ENCODE measurements around the gene COX4I2.

The COX4I2 gene

DNA sequence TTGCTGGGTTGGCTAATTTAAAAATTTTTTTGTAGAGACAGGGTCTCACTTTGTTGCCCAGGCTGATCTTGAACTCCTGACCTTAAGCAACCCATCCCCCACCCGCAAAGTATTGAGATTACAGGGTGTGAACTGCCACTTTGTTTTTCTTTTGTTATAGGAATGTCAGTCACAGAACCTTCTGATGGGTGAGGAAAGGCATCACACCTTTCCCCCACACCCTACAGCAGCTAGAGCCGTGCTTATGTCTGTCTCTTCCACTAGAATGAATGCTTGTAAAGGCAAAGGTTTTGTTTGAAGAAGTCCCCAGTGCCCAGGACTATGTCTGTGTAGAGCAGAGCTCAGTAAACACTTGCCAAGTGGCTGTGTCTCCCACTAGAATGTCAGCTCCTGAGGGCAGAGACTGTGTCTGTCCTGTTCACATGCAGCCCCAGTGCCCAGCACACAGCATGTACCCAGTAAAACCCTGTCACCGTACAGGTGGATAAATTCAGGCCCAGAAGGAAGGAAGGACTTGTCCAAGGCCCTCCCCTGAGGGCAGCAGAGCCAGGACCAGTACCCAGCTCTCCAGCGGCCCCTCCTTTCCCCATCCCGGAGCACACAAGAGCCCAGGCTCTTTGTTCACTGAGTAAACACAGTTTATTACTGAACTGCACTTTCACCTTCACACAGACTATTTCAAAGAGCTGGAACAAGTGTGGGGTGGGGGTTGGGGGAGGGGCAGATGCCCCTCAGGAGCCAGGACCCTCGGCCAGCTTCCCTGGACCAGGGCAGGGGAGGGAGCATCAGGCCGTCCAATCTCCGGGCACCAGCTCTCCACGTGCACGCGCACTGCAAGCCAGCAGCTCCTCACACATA, 26.4 kb downstream of the COX4I2 start:
- no peaks in the 10 kb centered on the region for H3K27me3 ChIP-seq (ENCODE audit: control insufficient read depth, low read length)
- peaks cover 14% of the 10 kb centered on the region for H3K4me1 ChIP-seq (ENCODE audit: control insufficient read depth, low read length)
- TF ChIP-seq, protein P1, sequence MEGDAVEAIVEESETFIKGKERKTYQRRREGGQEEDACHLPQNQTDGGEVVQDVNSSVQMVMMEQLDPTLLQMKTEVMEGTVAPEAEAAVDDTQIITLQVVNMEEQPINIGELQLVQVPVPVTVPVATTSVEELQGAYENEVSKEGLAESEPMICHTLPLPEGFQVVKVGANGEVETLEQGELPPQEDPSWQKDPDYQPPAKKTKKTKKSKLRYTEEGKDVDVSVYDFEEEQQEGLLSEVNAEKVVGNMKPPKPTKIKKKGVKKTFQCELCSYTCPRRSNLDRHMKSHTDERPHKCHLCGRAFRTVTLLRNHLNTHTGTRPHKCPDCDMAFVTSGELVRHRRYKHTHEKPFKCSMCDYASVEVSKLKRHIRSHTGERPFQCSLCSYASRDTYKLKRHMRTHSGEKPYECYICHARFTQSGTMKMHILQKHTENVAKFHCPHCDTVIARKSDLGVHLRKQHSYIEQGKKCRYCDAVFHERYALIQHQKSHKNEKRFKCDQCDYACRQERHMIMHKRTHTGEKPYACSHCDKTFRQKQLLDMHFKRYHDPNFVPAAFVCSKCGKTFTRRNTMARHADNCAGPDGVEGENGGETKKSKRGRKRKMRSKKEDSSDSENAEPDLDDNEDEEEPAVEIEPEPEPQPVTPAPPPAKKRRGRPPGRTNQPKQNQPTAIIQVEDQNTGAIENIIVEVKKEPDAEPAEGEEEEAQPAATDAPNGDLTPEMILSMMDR (IDR thresholded peaks at IDR 0.05; ENCODE audit: low read depth, low read length, poor library complexity, severe bottlenecking): no peak
- no peak for TF ChIP-seq EZH2phosphoT487 (IDR thresholded peaks at IDR 0.05; ENCODE audit: borderline replicate concordance, low read length)
- H3F3A ChIP-seq (ENCODE audit: control insufficient read depth, insufficient read depth): no peaks in the 10 kb centered on the region
- no peaks in the 10 kb centered on the region for H3K79me2 ChIP-seq (ENCODE audit: control insufficient read depth, low read length)
- H3K27ac ChIP-seq (ENCODE audit: low read depth, low read length): no peak overlapping the region
- no peaks in the 10 kb centered on the region for H4K20me1 ChIP-seq (ENCODE audit: control insufficient read depth, insufficient read depth, low read depth, low read length)
- H3K36me3 ChIP-seq (ENCODE audit: control insufficient read depth, low read length): no peaks in the 10 kb centered on the region
- H3K9me3 ChIP-seq (ENCODE audit: control insufficient read depth, insufficient read depth, low read length): no peaks in the 10 kb centered on the region
- no peak overlapping the region for H3K4me2 ChIP-seq (ENCODE audit: low read length)
- no peaks in the 10 kb centered on the region for H3K9me2 ChIP-seq (replicated peaks; ENCODE audit: control insufficient read depth, low read length)
- H3K4me3 ChIP-seq (ENCODE audit: low read length): no peak overlapping the region

DNA sequence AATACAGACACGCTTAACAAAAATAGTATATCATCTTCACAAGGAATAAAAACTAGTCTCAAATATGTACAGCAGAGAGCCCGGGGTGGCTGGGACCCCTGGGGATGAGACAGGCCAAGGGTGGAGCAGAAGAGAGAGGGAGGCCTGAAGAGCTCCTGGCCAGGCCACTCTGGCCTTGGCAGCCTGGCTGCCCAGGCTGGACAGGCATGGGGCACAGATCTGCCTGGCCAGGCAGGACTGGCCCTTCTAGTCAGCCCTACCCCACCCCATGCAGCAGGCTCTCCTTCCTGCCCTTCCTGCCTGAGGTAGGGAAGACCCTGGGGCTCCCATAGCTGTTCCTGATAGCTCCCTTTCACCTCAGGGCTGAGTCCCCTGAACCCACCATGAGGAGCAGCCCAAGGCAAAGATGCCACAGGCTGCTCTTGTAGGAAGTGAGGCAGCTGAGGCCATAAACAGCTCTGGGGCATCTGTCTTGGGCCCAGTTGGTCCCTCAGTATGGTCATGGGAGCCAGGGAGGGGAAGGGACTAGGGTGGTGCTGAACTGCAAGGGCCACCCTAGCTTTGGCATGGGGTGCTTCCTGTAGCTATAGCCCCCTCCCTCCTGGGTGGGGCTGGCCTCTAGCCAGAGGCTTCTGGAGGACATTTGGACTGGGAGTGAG, 27.1 kb downstream of the COX4I2 start:
- H4K20me1 ChIP-seq (ENCODE audit: control insufficient read depth, insufficient read depth, low read depth, low read length): no peaks in the 10 kb centered on the region
- no peak overlapping the region for H3K4me3 ChIP-seq (ENCODE audit: low read length)
- no peaks in the 10 kb centered on the region for H3K9me3 ChIP-seq (ENCODE audit: control insufficient read depth, insufficient read depth, low read length)
- H3K4me1 ChIP-seq (ENCODE audit: control insufficient read depth, low read length): peaks cover 14% of the 10 kb centered on the region
- no peaks in the 10 kb centered on the region for H3K36me3 ChIP-seq (ENCODE audit: control insufficient read depth, low read length)
- no peak for TF ChIP-seq EZH2phosphoT487 (IDR thresholded peaks at IDR 0.05; ENCODE audit: borderline replicate concordance, low read length)
- TF ChIP-seq, protein P1 (IDR thresholded peaks at IDR 0.05; ENCODE audit: low read depth, low read length, poor library complexity, severe bottlenecking): no peak
- H3K79me2 ChIP-seq (ENCODE audit: control insufficient read depth, low read length): no peaks in the 10 kb centered on the region
- no peak overlapping the region for H3K4me2 ChIP-seq (ENCODE audit: low read length)
- H3K9me2 ChIP-seq (replicated peaks; ENCODE audit: control insufficient read depth, low read length): no peaks in the 10 kb centered on the region
- no peaks in the 10 kb centered on the region for H3F3A ChIP-seq (ENCODE audit: control insufficient read depth, insufficient read depth)
- H3K27ac ChIP-seq (ENCODE audit: low read depth, low read length): no peak overlapping the region
- no peaks in the 10 kb centered on the region for H3K27me3 ChIP-seq (ENCODE audit: control insufficient read depth, low read length)

DNA sequence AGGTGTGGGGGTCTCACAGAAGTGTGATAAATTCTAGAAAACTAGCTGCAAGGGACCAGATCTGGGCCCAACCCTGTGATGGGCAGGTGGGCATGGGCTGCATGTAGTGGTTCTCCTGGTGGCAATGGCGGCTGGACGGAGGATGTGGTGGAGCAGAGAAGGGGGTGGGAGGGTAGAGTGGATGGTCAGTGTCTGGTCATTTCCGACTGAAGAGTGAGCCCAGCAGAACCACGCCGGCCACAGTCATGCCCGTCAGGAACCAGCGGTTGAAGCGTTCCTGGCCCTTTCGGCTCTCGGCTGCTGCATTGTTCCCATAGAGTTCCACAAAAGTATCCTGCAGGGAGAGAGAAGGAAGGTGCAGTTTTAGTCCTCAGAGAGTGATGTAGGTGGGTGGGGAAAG, 28.0 kb downstream of the COX4I2 start:
- Histone ChIP-seq H3K36me3 (ENCODE audit: control insufficient read depth, low read length) (no peaks in the 10 kb centered on the region), H3K4me1 (ENCODE audit: control insufficient read depth, low read length) (peaks cover 14% of the 10 kb centered on the region), H3K9me3 (ENCODE audit: control insufficient read depth, insufficient read depth, low read length) (no peaks in the 10 kb centered on the region), H3K79me2 (ENCODE audit: control insufficient read depth, low read length) (no peaks in the 10 kb centered on the region), H4K20me1 (ENCODE audit: control insufficient read depth, insufficient read depth, low read depth, low read length) (no peaks in the 10 kb centered on the region), H3K4me3 (ENCODE audit: low read length) (no peak overlapping the region), H3K9me2 (replicated peaks; ENCODE audit: control insufficient read depth, low read length) (no peaks in the 10 kb centered on the region), H3K4me2 (ENCODE audit: low read length) (no peak overlapping the region), H3F3A (ENCODE audit: control insufficient read depth, insufficient read depth) (no peaks in the 10 kb centered on the region), H3K27ac (ENCODE audit: low read depth, low read length) (no peak overlapping the region), H3K27me3 (ENCODE audit: control insufficient read depth, low read length) (no peaks in the 10 kb centered on the region)
- TF ChIP-seq, protein P1 (IDR thresholded peaks at IDR 0.05; ENCODE audit: low read depth, low read length, poor library complexity, severe bottlenecking): no peak
- no peak for TF ChIP-seq EZH2phosphoT487 (IDR thresholded peaks at IDR 0.05; ENCODE audit: borderline replicate concordance, low read length)
